ENCODE data around the gene PHC1.
A peak's percentile ranks its signal among the peaks of the same experiment; 100 is the strongest.

The PHC1 gene

DNA sequence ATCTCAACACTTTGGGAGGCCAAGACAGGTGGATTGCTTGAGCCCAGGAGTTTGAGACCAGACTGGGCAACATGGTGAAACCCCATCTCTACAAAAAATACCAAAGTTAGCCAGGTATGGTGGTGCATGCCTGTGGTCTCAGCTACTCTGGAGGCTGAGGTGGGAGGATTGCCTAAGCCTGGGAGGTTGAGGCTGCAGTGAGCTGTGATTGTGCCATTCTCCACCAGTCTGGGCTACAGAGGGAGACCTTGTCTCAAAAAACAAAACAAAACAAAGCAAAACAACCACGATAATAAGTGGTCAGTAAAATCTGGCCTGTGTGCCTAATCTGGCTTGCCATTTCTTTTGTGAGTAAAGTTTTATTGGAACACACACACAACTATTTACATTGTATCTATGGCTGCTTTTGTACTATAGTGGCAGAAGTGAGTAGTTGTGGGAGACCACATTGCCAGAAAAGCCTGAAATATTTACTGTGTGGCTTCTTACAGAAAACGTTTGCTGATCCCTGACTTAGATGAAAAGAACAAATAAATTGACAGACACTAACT lies 55.6 kb downstream of the PHC1 start:
- Histone ChIP-seq H3K27ac (ENCODE audit: insufficient read depth in 1 of 2, low read depth in 1 of 2, low read length in 2 of 2, poor library complexity in 1 of 2, severe bottlenecking in 2 of 2) (no peak overlapping the region), H3K36me3 (ENCODE audit: control insufficient read depth in 4 of 4, insufficient read depth in 4 of 4, low read length in 3 of 4) (no peaks in the 10 kb centered on the region), H3K4me3 (ENCODE audit: control insufficient read depth in 1 of 7, extremely low read depth in 1 of 7, insufficient read depth in 4 of 7, low read depth in 2 of 7, low read length in 6 of 7) (no peak overlapping the region), H3K9me3 (ENCODE audit: control extremely low read depth in 1 of 5, control insufficient read depth in 4 of 5, insufficient read depth in 2 of 5, low read depth in 1 of 5, low read length in 4 of 5) (peaks cover 1 to 29% (median 11%) of the 10 kb centered on the region in 5 experiments), H3K4me1 (ENCODE audit: control extremely low read depth in 1 of 4, control insufficient read depth in 4 of 4, insufficient read depth in 4 of 4, low read length in 3 of 4) (no peaks in the 10 kb centered on the region), H3K27me3 (replicated peaks in 2 of 5; ENCODE audit: control insufficient read depth in 4 of 5, insufficient read depth in 5 of 5, low read length in 4 of 5) (no peaks in the 10 kb centered on the region)
- DNase-seq, result no peak
- POLR2A ChIA-PET, result no interaction called here
- CTCF ChIA-PET, result no interaction called here
- WGBS (ENCODE audit: insufficient coverage), result 67% methylated on average over 1 of the region's 2 CpGs

DNA sequence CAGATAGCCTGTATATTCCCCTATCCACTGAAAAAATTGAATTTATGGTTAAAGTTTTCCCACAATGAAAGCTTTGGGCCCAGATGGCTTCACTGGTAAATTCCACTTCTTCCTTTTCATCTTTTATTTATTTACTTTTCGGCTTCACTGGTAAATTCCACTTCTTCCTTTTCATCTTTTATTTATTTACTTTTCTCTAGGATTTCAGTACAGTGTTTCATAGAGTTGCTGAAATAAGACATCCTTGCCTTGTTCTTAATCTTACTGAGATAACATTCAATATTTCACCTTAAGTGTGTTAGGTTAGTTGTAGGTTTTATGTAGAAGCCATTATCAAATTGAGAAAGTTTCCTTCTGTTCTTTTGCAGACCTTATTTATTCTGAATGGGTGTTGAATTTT lies 56.1 kb downstream of the PHC1 start:
- no peak overlapping the region for H3K27ac ChIP-seq (ENCODE audit: insufficient read depth in 1 of 2, low read depth in 1 of 2, low read length in 2 of 2, poor library complexity in 1 of 2, severe bottlenecking in 2 of 2)
- no peaks in the 10 kb centered on the region for H3K36me3 ChIP-seq (ENCODE audit: control insufficient read depth in 4 of 4, insufficient read depth in 4 of 4, low read length in 3 of 4)
- DNase-seq, result no peak
- no peaks in the 10 kb centered on the region for H3K4me1 ChIP-seq (ENCODE audit: control extremely low read depth in 1 of 4, control insufficient read depth in 4 of 4, insufficient read depth in 4 of 4, low read length in 3 of 4)
- H3K4me3 ChIP-seq (ENCODE audit: control insufficient read depth in 1 of 7, extremely low read depth in 1 of 7, insufficient read depth in 4 of 7, low read depth in 2 of 7, low read length in 6 of 7), result no peak overlapping the region
- POLR2A ChIA-PET, result no interaction called here
- WGBS (ENCODE audit: insufficient coverage), result no CpG with 5 or more reads among the region's 1 CpG
- H3K27me3 ChIP-seq (replicated peaks in 2 of 5; ENCODE audit: control insufficient read depth in 4 of 5, insufficient read depth in 5 of 5, low read length in 4 of 5), result no peaks in the 10 kb centered on the region
- H3K9me3 ChIP-seq (ENCODE audit: control extremely low read depth in 1 of 5, control insufficient read depth in 4 of 5, insufficient read depth in 2 of 5, low read depth in 1 of 5, low read length in 4 of 5), result peaks cover 1 to 29% (median 11%) of the 10 kb centered on the region in 5 experiments
- CTCF ChIA-PET, result no interaction called here

DNA sequence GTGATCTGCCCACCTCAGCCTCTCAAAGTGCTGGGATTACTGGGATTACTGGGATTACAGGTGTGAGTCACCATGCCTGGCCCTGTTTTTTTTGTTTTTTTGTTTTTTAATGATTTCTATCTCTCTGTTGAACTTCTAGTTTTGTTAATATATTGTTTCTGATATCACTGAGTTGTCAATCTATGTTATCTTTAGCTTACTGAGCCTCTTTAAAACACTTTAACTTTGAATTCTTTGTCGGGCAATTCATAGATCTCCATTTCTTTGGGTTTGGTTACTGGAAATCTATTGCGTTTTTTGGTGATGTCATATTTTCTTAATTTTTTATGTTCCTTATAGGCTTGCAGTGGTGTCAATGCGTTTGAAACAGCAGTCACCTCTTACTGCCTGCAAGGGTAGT lies 65.8 kb downstream of the PHC1 start:
- Histone ChIP-seq H3K4me3 (ENCODE audit: control insufficient read depth in 1 of 7, extremely low read depth in 1 of 7, insufficient read depth in 4 of 7, low read depth in 2 of 7, low read length in 6 of 7) (no peak overlapping the region), H3K27ac (ENCODE audit: insufficient read depth in 1 of 2, low read depth in 1 of 2, low read length in 2 of 2, poor library complexity in 1 of 2, severe bottlenecking in 2 of 2) (no peak overlapping the region), H3K4me1 (ENCODE audit: control extremely low read depth in 1 of 4, control insufficient read depth in 4 of 4, insufficient read depth in 4 of 4, low read length in 3 of 4) (peaks cover 0 to under 1% (median 0%) of the 10 kb centered on the region in 4 experiments), H3K27me3 (replicated peaks in 2 of 5; ENCODE audit: control insufficient read depth in 4 of 5, insufficient read depth in 5 of 5, low read length in 4 of 5) (no peaks in the 10 kb centered on the region), H3K9me3 (ENCODE audit: control extremely low read depth in 1 of 5, control insufficient read depth in 4 of 5, insufficient read depth in 2 of 5, low read depth in 1 of 5, low read length in 4 of 5) (peaks cover 0 to 22% (median 2%) of the 10 kb centered on the region in 5 experiments), H3K36me3 (ENCODE audit: control insufficient read depth in 4 of 4, insufficient read depth in 4 of 4, low read length in 3 of 4) (peaks cover 0 to 3% (median 0%) of the 10 kb centered on the region in 4 experiments)
- ChIA-PET POLR2A (no interaction called here), CTCF (no interaction called here)
- no peak for DNase-seq
- 93% methylated on average over 2 of the region's 3 CpGs for WGBS (ENCODE audit: insufficient coverage)

GRCh38 chr12:8985213-8985754 lies 71.0 kb downstream of the PHC1 start:
- no peak overlapping the region for H3K4me3 ChIP-seq (ENCODE audit: control insufficient read depth in 1 of 7, extremely low read depth in 1 of 7, insufficient read depth in 4 of 7, low read depth in 2 of 7, low read length in 6 of 7)
- CTCF ChIA-PET, result interaction anchor here (0.9 to 1.5 kb wide), 2 partner anchors 29 to 53 kb away, joined by 4 read pairs; no protein-coding TSS in a partner anchor
- H3K27me3 ChIP-seq (replicated peaks in 2 of 5; ENCODE audit: control insufficient read depth in 4 of 5, insufficient read depth in 5 of 5, low read length in 4 of 5), result no peaks in the 10 kb centered on the region
- peaks cover 0 to 7% (median 0%) of the 10 kb centered on the region in 5 experiments for H3K9me3 ChIP-seq (ENCODE audit: control extremely low read depth in 1 of 5, control insufficient read depth in 4 of 5, insufficient read depth in 2 of 5, low read depth in 1 of 5, low read length in 4 of 5)
- peaks cover 14 to 45% (median 31%) of the 10 kb centered on the region in 4 experiments for H3K4me1 ChIP-seq (ENCODE audit: control extremely low read depth in 1 of 4, control insufficient read depth in 4 of 4, insufficient read depth in 4 of 4, low read length in 3 of 4)
- no peak for DNase-seq
- H3K27ac ChIP-seq (ENCODE audit: insufficient read depth in 1 of 2, low read depth in 1 of 2, low read length in 2 of 2, poor library complexity in 1 of 2, severe bottlenecking in 2 of 2), result no peak overlapping the region
- POLR2A ChIA-PET, result no interaction called here
- peaks cover 0 to 3% (median 0%) of the 10 kb centered on the region in 4 experiments for H3K36me3 ChIP-seq (ENCODE audit: control insufficient read depth in 4 of 4, insufficient read depth in 4 of 4, low read length in 3 of 4)
- WGBS (ENCODE audit: insufficient coverage), result no CpG with 5 or more reads among the region's 1 CpG

DNA sequence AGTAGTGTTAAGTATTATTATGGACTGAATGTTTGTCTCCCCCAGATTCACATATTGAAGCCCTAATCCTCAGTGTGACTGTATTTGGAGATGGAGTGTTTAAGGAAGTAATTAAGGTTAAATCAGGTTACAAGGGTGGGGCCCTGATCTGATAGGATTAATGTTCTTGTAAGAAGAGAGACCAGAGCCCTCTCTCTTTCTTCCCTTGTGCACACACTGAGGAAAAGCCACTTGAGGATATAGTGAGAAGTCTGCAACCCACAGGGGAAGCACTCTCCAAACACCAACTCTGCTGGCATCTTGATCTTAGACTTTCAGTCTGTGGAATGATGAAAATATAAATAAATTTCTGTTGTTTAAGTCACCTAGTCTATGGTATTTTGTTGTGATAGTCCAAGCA lies 72.9 kb downstream of the PHC1 start:
- H3K4me3 ChIP-seq (ENCODE audit: control insufficient read depth in 1 of 7, extremely low read depth in 1 of 7, insufficient read depth in 4 of 7, low read depth in 2 of 7, low read length in 6 of 7), result no peak overlapping the region
- H3K36me3 ChIP-seq (ENCODE audit: control insufficient read depth in 4 of 4, insufficient read depth in 4 of 4, low read length in 3 of 4), result no peaks in the 10 kb centered on the region
- H3K27ac ChIP-seq (ENCODE audit: insufficient read depth in 1 of 2, low read depth in 1 of 2, low read length in 2 of 2, poor library complexity in 1 of 2, severe bottlenecking in 2 of 2), result no peak overlapping the region
- no peaks in the 10 kb centered on the region for H3K9me3 ChIP-seq (ENCODE audit: control extremely low read depth in 1 of 5, control insufficient read depth in 4 of 5, insufficient read depth in 2 of 5, low read depth in 1 of 5, low read length in 4 of 5)
- peak in 2 of 3 donors; percentile 22 to 45 for DNase-seq
- H3K4me1 ChIP-seq (ENCODE audit: control extremely low read depth in 1 of 4, control insufficient read depth in 4 of 4, insufficient read depth in 4 of 4, low read length in 3 of 4), result peaks cover 22 to 62% (median 43%) of the 10 kb centered on the region in 4 experiments
- POLR2A ChIA-PET, result no interaction called here
- CTCF ChIA-PET, result no interaction called here
- no peaks in the 10 kb centered on the region for H3K27me3 ChIP-seq (replicated peaks in 2 of 5; ENCODE audit: control insufficient read depth in 4 of 5, insufficient read depth in 5 of 5, low read length in 4 of 5)

DNA sequence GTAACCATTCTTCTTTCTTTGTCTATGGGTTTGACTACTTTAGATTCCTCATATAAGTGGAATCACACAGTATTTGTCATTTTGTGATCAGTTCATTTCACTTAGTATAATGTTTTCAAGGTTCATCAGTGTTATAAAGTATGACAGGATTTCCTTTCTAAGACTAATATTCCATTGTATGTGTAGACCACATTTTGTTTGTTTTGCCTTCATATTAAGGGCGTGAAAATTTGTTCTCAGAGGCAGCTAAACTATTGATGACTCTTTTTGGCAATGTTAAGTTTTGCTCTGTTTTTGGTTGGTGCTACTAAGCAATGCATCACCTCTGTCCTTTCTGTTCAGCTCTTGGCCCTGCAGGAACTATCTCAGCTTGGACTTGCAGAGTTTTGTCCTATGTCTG lies 73.4 kb downstream of the PHC1 start:
- DNase-seq, result no peak
- Histone ChIP-seq H3K4me3 (ENCODE audit: control insufficient read depth in 1 of 7, extremely low read depth in 1 of 7, insufficient read depth in 4 of 7, low read depth in 2 of 7, low read length in 6 of 7) (no peak overlapping the region), H3K27ac (ENCODE audit: insufficient read depth in 1 of 2, low read depth in 1 of 2, low read length in 2 of 2, poor library complexity in 1 of 2, severe bottlenecking in 2 of 2) (no peak overlapping the region), H3K27me3 (replicated peaks in 2 of 5; ENCODE audit: control insufficient read depth in 4 of 5, insufficient read depth in 5 of 5, low read length in 4 of 5) (no peaks in the 10 kb centered on the region), H3K36me3 (ENCODE audit: control insufficient read depth in 4 of 4, insufficient read depth in 4 of 4, low read length in 3 of 4) (no peaks in the 10 kb centered on the region), H3K9me3 (ENCODE audit: control extremely low read depth in 1 of 5, control insufficient read depth in 4 of 5, insufficient read depth in 2 of 5, low read depth in 1 of 5, low read length in 4 of 5) (no peaks in the 10 kb centered on the region), H3K4me1 (ENCODE audit: control extremely low read depth in 1 of 4, control insufficient read depth in 4 of 4, insufficient read depth in 4 of 4, low read length in 3 of 4) (peaks cover 22 to 67% (median 47%) of the 10 kb centered on the region in 4 experiments)
- ChIA-PET POLR2A (no interaction called here), CTCF (interaction anchor here (0.8 to 1.1 kb wide), 2 partner anchors 9 to 51 kb away, joined by 3 to 5 read pairs; no protein-coding TSS in a partner anchor)
- WGBS (ENCODE audit: insufficient coverage), result no CpG with 5 or more reads among the region's 1 CpG

- DNase-seq, result peak; percentile 63 to 96 (median 90)
- peak within 1 kb of the TSS in 6 of 7 experiments; percentile 23 to 68 (median 55) for H3K4me3 ChIP-seq (ENCODE audit: control insufficient read depth in 1 of 7, extremely low read depth in 1 of 7, insufficient read depth in 4 of 7, low read depth in 2 of 7, low read length in 6 of 7)
- 0% methylated on average over 2 of the region's 2 CpGs for WGBS (ENCODE audit: insufficient coverage)
- no peaks in the 10 kb centered on the region for H3K27me3 ChIP-seq (replicated peaks in 2 of 5; ENCODE audit: control insufficient read depth in 4 of 5, insufficient read depth in 5 of 5, low read length in 4 of 5)
- ChIA-PET POLR2A (no interaction called here), CTCF (interaction anchor here (0.7 to 1.0 kb wide), 2 partner anchors 39 to 283 kb away, joined by 3 to 4 read pairs; no protein-coding TSS in a partner anchor)
- no peaks in the 10 kb centered on the region for H3K36me3 ChIP-seq (ENCODE audit: control insufficient read depth in 4 of 4, insufficient read depth in 4 of 4, low read length in 3 of 4)
- no peaks in the 10 kb centered on the region for H3K9me3 ChIP-seq (ENCODE audit: control extremely low read depth in 1 of 5, control insufficient read depth in 4 of 5, insufficient read depth in 2 of 5, low read depth in 1 of 5, low read length in 4 of 5)
- H3K4me1 ChIP-seq (ENCODE audit: control extremely low read depth in 1 of 4, control insufficient read depth in 4 of 4, insufficient read depth in 4 of 4, low read length in 3 of 4), result peaks cover 22 to 69% (median 49%) of the 10 kb centered on the region in 4 experiments
- H3K27ac ChIP-seq (ENCODE audit: insufficient read depth in 1 of 2, low read depth in 1 of 2, low read length in 2 of 2, poor library complexity in 1 of 2, severe bottlenecking in 2 of 2), result peak within 1 kb of the TSS; percentile 90 to 96
Observed at GRCh38 chr12:8989413-8989812, 75.1 kb downstream of the PHC1 start, which contains the start of gene KLRG1. TSS of gene KLRG1 (plus strand) at chr12:8989546. CDS start at chr12:8989636, 90 bp downstream.
